OCI-LY7 (cell line): Measurements from ENCODE around the gene HPSE2. TPM values are rescaled to one million over a fixed set of nuclear protein-coding genes. Genes with fewer than 3 reads are reported as not detected.

Source experiments
- BruUV-seq: library from RNA; stranded (reverse); fragments of 400-500 nt; replicated peaks from 2 replicates; lab custom pipeline; 2021; lab: Mats Ljungman, UMichigan
- CTCF ChIA-PET: fragments of 300-600 bp; sonication (Branson Sonifier 250); formaldehyde crosslinking; loops from one replicate; lab custom pipeline; 2022; ENCODE audit warnings: antibody characterized with exemption; ENCODE audit not compliant: unreplicated experiment; lab: Charles Lee
- POLR2A ChIA-PET: fragments of 300-600 bp; sonication (Branson Sonifier 250); formaldehyde crosslinking; loops from one replicate; lab custom pipeline; 2022; ENCODE audit warnings: antibody characterized with exemption; lab: Charles Lee
- DNase-seq: peaks from one replicate; pipeline ENCODE4 v3.0.0-alpha.2; 2015; ENCODE audit warnings: low spot score
- H2AFZ ChIP-seq: fragments of 200-600 bp; sonication (generic), shearing (Covaris generic); 2 replicates; pipeline ENCODE4 v1.6.1; 2014; ENCODE audit warnings: mild to moderate bottlenecking, antibody characterized with exemption, low read length, moderate library complexity
- H3K27ac ChIP-seq: fragments of 200-600 bp; sonication (generic); 2 replicates; pipeline ENCODE4 v1.5.1; 2014; ENCODE audit warnings: mixed run types, low read depth, mild to moderate bottlenecking, moderate library complexity, low read length, inconsistent platforms; ENCODE audit not compliant: poor library complexity, severe bottlenecking
- H3K36me3 ChIP-seq: fragments of 200-600 bp; sonication (generic); 2 replicates; pipeline ENCODE4 v1.6.1; 2014; ENCODE audit warnings: mild to moderate bottlenecking, antibody characterized with exemption, low read length, moderate library complexity, mixed read lengths; ENCODE audit not compliant: insufficient read depth
- H3K4me1 ChIP-seq: fragments of 200-600 bp; sonication (generic); 2 replicates; pipeline ENCODE4 v1.5.1; 2014; ENCODE audit warnings: mild to moderate bottlenecking, low read length; ENCODE audit not compliant: insufficient read depth, poor library complexity, severe bottlenecking
- H3K4me2 ChIP-seq: fragments of 200-600 bp; sonication (generic); 2 replicates; pipeline ENCODE4 v1.6.1; 2014; ENCODE audit warnings: mild to moderate bottlenecking, low read length
- H3K4me3 ChIP-seq: fragments of 200-600 bp; sonication (generic); 2 replicates; pipeline ENCODE4 v1.5.1; 2014; ENCODE audit warnings: mild to moderate bottlenecking, low read depth, low read length; ENCODE audit not compliant: poor library complexity, severe bottlenecking
- H3K79me2 ChIP-seq: fragments of 200-600 bp; sonication (generic); 2 replicates; pipeline ENCODE4 v1.6.1; 2016; ENCODE audit warnings: low read depth, mild to moderate bottlenecking, low read length, moderate library complexity, mixed read lengths; ENCODE audit not compliant: insufficient read depth
- H3K9me2 ChIP-seq: fragments of 200-600 bp; sonication (generic); 2 replicates; pipeline ENCODE4 v1.6.1; 2016; ENCODE audit warnings: mild to moderate bottlenecking, low read length, mixed read lengths; ENCODE audit not compliant: insufficient read depth
- H3K9me3 ChIP-seq: fragments of 200-600 bp; sonication (generic); 2 replicates; pipeline ENCODE4 v1.6.1; 2014; ENCODE audit warnings: mild to moderate bottlenecking, mixed run types, low read length, mixed read lengths
- H4K20me1 ChIP-seq: fragments of 200-600 bp; sonication (generic); 2 replicates; pipeline ENCODE4 v1.6.1; 2014; ENCODE audit warnings: mild to moderate bottlenecking, antibody characterized with exemption, low read length, moderate library complexity, mixed read lengths; ENCODE audit not compliant: insufficient read depth
- CTCF ChIP-seq: fragments of 200-600 bp; sonication (generic); conservative IDR thresholded peaks from 2 replicates; pipeline ENCODE4 v1.5.1; 2014; ENCODE audit warnings: mild to moderate bottlenecking, antibody characterized with exemption, low read length, moderate library complexity, mixed read lengths
- EZH2phosphoT487 ChIP-seq: fragments of 200-600 bp; sonication (generic); IDR thresholded peaks from 2 replicates; pipeline ENCODE4 v1.6.1; 2018; ENCODE audit warnings: low read depth, borderline replicate concordance, mild to moderate bottlenecking, mixed run types, antibody characterized with exemption, low read length, moderate library complexity, mixed read lengths
- intact Hi-C: fragments of 100-400 bp; cut with micrococcal nuclease; formaldehyde crosslinking; loops from one replicate; pipeline ENCODE4 v1.10.0; 2022; ENCODE audit not compliant: unreplicated experiment
- total RNA-seq, 2 experiments: library from RNA; depleted of rRNA in 1 of 2; stranded (reverse); fragments of >200 nt in 1 of 2; shearing (Covaris generic) in 1 of 2; gene quantifications; 2 replicates each; pipeline ENCODE4 v1.2.3, GENCODE V29; 2014 to 2022

The HPSE2 gene
- total RNA-seq, 2 experiments from 2014 or later, result not detected

GRCh38 chr10:98474628-98475027 lies 761.0 kb downstream of the HPSE2 start:
- no peak for DNase-seq
- TF ChIP-seq CTCF (no peak), EZH2phosphoT487 (no peak)
- Histone ChIP-seq H3K4me2 (no peak overlapping the region), H3K9me2 (no peaks in the 10 kb centered on the region), H3K79me2 (no peaks in the 10 kb centered on the region), H3K4me1 (peaks cover 6% of the 10 kb centered on the region), H3K36me3 (no peaks in the 10 kb centered on the region), H3K27ac (no peak overlapping the region), H2AFZ (no peak overlapping the region), H3K9me3 (no peaks in the 10 kb centered on the region), H4K20me1 (no peaks in the 10 kb centered on the region), H3K4me3 (no peak overlapping the region)
- intact Hi-C loops, result no loop called here
- ChIA-PET CTCF (no interaction called here), POLR2A (interaction anchor here (0.7 to 0.8 kb wide), 3 partner anchors 9 to 634 kb away, joined by 3 read pairs; no protein-coding TSS in a partner anchor)
- no TSS peak for BruUV-seq

GRCh38 chr10:98472196-98472595 lies 763.5 kb downstream of the HPSE2 start:
- H3K79me2 ChIP-seq, result no peaks in the 10 kb centered on the region
- H3K9me3 ChIP-seq, result no peaks in the 10 kb centered on the region
- no peaks in the 10 kb centered on the region for H3K9me2 ChIP-seq
- H2AFZ ChIP-seq, result no peak overlapping the region
- TF ChIP-seq EZH2phosphoT487 (no peak), CTCF (no peak)
- ChIA-PET POLR2A (no interaction called here), CTCF (no interaction called here)
- H3K4me3 ChIP-seq, result no peak overlapping the region
- DNase-seq, result no peak
- no peak overlapping the region for H3K4me2 ChIP-seq
- no TSS peak for BruUV-seq
- H3K4me1 ChIP-seq, result peaks cover 9% of the 10 kb centered on the region
- H4K20me1 ChIP-seq, result no peaks in the 10 kb centered on the region
- intact Hi-C loops, result no loop called here
- no peaks in the 10 kb centered on the region for H3K36me3 ChIP-seq
- H3K27ac ChIP-seq, result no peak overlapping the region

GRCh38 chr10:98470850-98471249 lies 764.8 kb downstream of the HPSE2 start:
- intact Hi-C loops, result no loop called here
- Histone ChIP-seq H3K4me3 (no peak overlapping the region), H2AFZ (no peak overlapping the region), H3K4me1 (peaks cover 9% of the 10 kb centered on the region), H3K9me2 (no peaks in the 10 kb centered on the region), H3K9me3 (no peaks in the 10 kb centered on the region), H3K36me3 (no peaks in the 10 kb centered on the region), H3K27ac (no peak overlapping the region), H3K79me2 (no peaks in the 10 kb centered on the region), H4K20me1 (no peaks in the 10 kb centered on the region), H3K4me2 (no peak overlapping the region)
- no peak for TF ChIP-seq CTCF
- no peak for TF ChIP-seq EZH2phosphoT487
- no peak for DNase-seq
- no TSS peak for BruUV-seq
- ChIA-PET CTCF (no interaction called here), POLR2A (no interaction called here)
